Stimulated activated CD8-positive, alpha-beta memory T cell treated with anti-CD3 and anti-CD28 coated beads, Interleukin-4, amount 100 ng/mL, for 48 hours (primary cell): ENCODE results near the gene COL7A1.

Experiments used
- DNase-seq: peaks from one replicate; pipeline ENCODE4 v3.0.0-alpha.2; 2020

The COL7A1 gene

DNA sequence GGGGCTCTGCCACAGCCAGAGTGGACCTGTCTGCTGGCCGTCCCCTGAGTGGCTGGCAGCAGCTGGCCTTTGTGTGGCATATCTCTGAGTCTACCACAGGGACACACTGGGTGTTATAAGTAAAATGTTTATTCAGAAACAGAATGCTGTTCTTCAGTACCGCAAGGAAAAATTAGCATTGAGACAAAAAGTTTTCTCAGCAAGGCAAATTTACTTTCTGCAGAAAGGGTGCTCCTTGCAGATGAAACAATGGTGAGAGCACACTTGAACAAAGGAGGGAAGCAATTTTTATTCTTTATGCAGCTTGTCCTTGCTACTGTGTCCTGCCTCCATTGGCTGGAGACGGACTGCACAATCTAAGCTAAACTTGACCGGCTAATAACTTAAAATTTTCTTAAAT, 22.4 kb upstream of the COL7A1 start:
- DNase-seq, result no peak

DNA sequence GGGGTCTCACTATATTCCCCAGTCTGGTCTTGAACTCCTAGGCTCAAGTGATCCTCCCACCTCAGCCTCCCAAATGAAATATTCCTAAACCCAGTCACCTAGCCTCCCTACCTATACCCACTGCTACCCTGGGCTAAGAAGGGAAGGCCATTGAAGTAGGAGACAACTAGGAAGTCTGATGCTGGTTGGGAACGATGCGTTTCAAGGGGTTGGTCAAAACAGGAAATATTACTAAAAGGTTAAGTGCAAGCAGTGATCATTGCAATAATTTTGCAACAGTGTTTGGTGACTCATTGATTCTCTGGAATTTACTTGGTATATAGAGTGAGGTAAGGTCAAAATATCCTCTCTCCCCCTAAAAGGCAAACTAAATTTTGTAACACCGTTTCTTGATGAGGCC, 18.9 kb upstream of the COL7A1 start:
- DNase-seq, result no peak

DNA sequence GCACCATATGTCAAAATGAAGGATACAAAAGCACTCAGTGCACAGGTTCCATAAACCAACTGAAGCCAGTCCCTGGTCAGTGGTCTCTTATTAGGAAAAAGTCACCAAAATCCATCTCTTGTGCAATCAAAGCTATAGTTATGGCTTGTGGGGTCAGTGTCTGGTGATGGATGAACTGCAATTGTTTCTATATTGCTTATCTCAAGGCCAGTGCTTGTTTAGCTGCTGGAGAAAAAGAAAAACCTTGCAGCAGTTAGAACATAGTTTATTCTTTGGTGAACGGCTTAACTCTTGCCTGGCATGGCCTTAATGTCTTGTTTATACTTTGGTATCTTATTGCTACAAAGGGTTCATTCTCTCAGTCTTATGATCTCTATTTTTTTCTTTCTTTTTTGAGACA, 17.2 kb upstream of the COL7A1 start:
- no peak for DNase-seq

DNA sequence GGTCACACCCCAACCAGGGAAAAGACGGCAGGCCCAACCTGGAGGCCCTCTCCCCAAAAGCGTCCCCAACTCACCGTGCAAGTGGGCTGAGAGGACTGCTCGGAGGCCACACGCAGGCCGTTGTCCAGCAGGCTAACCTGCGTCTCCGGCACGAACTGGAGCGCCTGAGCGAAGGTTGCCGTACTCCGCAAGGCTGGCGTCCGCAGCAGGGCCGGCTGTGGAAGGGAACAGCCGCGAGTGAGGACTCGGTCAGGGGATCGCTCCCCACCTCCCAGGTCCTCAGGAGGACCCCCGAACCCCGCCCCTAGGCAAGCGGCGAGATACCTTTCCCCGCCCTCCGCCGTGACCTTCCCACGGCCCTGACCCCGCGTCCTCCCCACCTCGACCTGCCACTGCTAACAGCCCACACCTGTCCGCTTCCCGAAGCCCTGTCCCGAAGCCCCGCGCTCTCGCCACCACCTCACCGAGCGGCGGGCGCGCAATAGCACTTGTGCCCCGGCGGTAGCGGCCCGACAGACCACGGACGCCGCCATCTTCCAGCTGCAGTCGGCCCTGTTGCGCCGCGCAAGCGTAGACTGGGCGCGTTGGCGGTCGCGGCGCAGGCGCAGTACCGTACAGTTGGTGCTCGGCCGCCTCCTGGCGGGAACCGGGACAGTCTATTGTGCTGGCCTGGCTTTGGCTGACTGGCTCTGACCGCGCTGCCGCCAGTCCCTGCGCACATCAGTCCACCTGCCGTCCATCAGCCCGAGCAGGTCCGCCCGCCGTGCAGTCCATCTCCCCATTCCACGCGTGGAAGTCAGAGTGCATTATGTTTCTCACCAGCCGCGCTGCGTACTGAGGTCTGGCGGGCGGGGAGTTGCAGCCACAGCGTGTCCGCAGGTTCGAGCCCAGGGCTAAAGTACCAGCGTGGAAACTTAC, 14.2 kb upstream of the COL7A1 start, which contains the start of gene UQCRC1:
Gene UQCRC1 (minus strand): TSS at position 559 of the 918 bp plus-strand sequence. CDS start 26 bp downstream, at position 533.
- DNase-seq, result peak; percentile 93

DNA sequence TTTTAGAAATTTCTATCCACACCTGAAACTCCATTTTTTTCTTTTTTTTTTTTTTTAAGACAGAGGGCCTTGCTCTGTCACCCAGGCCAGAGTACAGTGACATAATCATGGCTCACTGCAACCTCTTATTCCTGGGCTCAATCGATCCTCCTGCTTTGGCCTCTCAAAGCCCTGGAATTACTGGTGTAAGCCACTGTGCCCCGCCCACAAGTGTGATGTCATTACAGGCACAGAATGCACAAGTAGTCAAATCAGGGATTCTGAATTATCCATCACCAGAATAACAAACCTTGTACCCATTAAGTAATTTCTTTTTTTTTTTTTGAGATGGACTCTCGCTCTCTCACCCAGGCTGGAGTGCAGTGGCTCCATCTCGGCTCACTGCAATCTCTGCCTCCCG, 12.4 kb upstream of the COL7A1 start:
- peak; percentile 56 for DNase-seq

DNA sequence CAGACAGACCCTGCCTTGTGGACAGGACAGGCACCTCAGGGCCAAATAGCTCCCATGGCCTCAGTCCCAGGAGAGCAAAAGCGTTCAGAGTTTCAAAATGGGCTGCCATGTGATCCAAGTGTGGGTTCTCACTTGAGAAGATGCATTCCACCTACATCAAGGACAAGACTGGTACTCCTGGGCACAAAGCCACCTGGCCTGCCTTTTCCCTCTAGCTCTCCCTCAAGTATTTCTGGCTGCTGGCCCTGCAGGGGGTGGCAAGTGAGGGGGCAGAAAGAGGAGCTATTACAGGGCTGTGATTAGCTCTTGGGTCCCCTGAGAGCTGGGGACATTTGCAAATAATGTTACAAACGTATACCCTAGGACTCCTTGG, 6.5 kb upstream of the COL7A1 start:
- no peak for DNase-seq

DNA sequence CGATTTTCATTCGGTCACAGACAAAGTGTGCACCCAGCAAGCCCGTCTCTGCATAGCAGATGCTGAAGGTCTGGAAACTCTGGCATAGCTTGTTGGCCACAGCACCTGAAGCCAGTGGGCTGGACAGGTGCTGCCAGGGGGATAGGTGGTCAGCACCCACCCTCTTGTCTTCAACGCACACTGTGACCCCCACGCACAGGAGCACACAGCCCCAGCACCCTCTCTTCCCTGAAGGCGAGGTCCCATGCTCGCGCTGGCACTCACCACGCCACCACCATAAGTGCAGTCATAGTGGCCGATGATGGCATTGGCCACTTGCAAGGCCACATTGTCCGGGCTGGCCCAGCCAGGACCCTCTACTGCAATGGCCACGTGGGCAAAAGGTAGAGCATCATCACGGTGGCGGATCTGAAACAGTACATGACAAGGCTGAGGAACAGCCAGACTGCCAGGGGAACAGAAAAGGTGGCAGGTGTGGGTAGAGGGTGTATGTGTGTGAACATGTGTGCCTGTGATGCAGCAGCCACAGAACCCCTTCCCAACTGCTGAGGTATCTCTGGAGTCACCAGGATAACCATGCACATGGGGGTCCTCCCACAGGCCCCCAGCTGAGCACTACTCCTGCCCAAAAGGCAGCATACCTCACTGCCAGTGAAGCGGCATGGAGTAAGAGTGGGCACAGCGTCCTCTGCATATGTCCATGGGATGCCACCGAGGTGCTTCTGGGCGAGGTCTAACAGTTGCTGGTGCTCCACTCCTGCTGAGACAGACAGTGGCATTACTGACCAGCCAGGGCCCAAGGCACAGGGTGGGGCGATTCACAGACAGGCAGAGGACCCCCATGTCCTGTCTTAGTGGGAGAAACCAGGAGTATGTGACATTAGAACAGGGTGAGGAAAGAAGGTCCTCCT, 5.8 kb upstream of the COL7A1 start:
- no peak for DNase-seq

DNA sequence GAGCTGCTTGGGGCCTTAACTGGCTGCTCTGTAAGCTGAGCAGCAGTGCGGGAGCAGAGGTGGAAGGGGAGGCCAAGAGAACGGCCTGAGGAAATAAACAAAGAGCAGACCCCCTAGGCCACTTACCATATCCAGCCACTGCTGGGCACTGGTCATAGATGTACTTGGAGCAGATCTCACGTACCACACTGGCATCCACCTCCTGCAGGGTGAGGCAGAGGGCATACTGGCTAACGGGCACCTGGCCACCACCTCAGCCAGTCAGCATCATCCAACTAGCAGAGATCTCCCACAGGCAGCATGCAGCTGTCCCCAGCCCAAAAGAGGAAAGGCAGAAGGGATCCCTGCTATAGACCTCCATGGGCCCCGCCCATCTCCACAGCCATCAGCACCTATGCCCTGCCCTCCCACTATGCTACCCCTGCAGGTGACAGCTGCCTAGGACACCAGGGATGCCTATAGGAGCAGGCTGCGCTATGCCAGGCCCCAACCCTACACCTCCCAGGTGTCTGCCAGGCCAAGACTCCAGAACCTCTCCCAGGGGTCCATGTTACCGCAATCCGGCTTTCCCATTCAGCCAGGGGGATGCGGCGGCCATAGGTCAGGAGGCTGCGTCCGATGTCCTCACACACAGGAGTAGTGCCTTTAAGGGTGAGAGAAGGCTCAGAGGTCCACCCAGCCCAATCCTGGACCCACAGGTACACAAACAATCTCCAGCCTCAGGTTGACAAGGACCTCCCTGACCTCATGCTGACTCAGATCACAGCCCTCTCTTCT, 4.6 kb upstream of the COL7A1 start:
- no peak for DNase-seq

DNA sequence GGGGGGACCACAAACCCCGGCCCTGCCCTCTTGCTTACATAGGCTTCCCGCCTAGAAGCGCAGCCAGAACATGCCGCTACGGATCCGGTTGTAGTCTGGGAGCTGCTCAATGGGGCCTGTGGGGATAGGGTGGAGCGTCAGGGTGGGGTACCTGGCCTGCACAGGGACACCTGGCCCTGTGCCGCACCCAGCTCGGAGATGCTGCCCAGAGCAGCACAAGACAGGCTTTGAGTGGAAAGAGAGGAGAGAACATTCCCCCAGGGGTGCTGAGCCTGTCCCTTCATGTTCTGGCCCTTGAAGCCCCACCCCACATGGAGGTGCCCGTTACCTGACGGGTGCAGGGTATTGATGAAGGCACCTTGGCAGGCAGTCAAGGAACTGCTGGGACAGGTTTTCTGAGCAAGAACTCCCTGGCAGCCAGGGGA, 4.0 kb upstream of the COL7A1 start:
- no peak for DNase-seq

DNA sequence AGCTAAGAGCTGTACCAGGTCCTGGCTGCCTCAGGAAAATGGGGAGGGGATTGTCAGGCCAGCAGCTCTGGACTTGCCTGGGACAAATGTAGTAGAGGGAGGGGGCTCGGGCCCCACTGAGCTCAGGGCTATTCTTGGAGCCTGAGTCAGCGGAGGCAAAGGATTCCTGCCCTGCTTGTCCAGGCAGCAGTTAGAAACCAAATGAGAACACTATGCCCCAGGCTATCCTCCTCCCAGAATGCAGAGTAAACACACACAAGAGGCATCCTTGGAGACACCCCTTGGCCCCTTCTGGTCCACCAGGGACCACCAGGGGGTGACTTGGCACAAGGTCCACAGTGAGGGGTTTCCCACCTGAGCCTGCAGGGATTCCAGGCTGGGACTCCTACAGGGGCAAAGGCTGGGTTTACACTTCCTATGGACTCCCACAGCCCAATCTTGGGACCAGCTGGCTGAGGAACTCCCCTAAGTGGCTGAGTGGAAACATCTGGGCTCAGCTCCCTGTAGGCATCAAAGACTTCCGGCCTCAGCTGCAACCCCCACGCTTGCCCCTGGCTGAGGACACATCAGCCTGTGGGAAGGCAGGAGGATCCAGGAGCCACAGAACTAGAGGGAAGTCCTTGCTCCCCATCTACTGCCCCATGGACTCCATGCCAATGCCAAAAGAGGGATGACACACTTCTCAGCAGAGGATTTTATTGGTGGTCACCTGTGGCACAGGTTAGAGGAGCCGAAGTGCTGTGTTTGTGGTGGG, 3.4 kb upstream of the COL7A1 start:
- no peak for DNase-seq

DNA sequence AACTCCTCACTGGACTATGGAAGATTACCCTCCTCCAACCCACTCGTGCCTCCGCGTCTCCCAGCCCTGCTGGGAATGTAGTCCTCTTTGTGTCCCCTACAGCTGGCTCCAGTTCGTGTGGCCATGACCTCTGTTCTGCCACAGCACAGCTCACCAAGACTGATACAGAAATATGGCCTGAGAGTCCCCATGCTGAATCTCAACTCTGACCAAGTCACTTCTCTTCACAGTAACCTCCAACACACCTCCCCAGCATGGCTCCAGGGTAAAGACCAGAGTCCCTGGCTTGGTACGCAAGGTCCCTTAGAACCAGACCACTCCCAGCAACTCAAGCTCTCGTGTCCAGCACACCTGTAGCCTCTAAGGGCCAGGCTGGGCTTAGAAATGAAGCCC, 2.3 kb upstream of the COL7A1 start:
- no peak for DNase-seq

DNA sequence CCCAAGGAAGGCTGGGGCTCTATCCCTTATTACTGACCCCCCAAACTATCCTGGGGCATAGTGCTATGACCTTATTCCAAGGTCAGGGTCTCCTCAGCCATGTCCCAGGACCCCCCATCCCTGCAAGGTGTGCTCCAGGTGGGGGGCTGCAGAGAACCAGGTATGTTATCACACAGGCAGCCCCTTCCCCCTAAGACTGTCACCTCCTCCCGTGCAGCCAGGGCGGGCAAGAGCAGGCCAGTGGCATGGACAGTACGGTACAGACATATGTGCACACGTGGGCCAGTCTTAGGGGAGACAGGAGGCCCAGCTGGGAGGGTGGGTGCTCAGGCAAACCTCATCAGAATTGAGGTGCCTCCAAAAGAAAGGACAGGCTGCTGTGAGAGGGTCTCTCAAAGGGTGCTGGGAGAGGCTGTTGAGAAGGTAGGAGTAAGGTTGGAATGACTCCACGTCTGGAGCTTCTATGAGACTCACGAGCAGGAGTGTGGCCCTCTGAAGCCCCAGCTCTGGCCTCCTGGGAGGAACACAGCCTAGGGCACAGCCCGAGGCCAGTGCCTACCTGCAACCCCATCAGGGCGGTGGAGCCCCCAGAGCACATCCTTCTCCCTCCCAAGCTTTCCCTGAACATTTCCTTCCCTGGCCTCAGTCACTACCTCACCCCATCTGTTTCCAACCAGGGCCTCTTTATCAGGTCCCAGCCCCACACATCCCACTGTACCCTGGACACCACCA, 1.7 kb upstream of the COL7A1 start:
- no peak for DNase-seq

DNA sequence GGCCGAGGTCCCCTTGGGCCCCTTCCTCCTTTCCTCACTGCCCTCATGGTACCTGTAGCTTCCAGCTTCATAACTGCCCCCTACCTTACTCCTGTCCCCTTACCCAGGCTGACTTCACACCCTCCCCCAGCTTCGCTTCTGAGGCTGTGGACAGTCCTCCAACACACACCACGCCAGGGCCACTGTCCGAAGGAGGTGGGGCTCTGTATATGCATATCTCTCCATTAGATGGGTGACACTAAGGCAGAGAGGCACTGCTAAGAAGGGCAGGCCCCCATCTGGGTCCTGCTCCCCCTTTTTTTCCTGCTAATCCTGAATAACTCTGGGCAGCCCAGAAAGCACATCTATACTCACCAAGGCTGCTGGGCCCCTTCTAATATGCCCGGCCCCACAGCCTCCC, 1.0 kb upstream of the COL7A1 start:
- DNase-seq, result no peak

DNA sequence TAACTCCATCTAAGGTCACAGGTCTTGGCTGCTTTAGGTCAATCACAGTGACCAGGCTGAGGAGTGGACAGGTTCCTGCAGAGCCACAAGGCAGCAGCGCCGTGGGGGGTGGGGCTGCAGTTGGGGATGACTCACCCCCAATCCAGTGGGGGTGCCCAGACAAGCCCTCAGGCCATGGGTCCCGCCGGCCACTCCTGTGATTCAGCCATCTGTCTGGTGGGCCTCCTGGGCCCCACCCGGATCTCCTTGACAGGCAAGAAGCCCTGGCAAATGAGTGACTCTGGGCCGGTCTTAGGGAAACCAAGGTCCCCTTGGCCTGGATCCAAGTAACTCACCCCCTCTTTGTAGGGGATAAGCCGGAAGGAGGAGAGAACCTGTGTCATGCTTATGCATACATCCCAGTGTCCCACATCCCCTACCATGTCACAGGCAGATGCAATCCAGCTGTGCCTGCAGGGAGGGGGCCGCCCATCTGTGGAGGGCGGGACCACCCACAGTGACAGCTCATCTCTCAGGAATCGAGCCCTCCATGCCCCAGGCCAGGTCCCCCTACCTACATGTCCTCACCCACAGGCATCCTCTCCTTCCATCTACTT, 495 bp upstream of the COL7A1 start:
- peak; percentile 36 for DNase-seq

DNA sequence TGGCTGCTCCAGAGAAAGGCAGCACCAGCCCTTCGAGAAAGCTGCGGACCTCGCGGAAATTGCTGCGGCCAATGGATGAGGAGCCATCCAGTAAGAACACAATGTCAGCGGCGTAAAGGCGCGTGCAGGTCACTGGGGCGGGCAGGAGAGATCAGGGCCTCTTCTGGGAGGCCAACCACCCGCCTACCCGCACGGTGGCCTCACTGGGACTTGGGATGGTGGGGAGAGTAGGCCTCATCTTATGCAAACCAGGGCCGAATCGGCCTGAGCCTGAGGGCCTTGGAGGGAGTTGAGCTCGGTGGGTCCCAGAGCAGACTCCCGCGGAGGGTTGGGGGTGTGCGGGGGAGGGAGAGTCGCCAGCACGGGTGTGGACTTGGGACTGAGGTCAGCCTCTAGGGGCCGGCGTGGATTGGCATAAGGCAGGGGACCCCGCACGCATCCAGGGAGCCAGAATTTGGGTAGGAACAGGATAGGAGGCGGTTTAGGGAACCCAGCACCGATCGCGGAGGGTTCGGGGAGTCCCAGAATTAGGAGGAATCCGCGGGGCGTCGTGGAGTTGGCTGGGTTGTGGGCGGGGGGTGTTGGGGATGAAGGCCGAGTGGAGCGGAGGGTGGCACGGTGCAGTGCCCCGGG, 596 bp downstream of the COL7A1 start:
- no peak for DNase-seq

DNA sequence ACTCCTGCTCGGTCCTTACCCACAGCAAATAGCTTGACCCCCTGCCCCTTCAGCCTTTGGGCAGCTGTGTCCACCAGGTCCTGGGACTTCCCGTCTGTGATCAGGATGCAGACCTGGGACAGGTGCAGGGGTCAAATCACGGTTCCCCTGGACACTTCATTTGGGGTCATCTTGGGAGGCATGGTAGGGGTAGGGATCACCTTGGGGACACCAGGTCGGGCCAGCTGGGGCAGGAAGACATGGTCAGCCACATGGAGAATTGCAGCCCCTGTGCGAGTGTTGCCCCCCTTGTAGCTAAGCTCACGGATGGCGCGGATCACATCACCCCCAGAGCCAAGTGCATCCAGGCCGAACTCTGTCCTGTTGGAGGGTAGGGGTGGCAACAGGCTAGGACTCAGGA, 1.8 kb downstream of the COL7A1 start:
- no peak for DNase-seq

DNA sequence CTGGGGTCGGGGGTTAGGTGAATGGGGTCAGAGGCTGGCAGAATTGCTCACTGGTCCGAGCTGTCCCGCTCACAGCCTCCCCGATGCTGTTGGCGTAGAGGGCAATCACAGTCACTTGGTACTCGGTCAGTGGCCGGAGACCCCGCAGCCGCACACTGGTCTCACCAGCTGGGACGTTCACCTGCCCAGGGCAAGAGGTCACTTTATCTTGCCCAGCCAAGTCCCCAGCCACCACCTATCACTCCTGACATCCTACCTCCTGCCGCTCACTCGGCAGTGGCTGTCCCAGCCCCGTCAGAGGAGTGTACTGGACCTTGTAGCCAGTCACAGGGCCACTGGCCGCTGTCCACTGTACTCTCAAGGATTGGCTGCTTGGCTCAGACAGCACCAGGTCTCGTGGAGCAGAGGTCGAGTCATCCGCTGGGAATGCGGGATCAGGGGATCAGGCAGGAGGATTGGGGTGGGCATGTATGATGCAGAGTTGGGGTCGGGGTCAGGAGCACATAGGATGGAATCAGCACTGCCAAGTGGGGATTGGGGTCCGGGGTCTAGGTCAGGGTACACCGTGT, 2.5 kb downstream of the COL7A1 start:
- DNase-seq, result no peak

DNA sequence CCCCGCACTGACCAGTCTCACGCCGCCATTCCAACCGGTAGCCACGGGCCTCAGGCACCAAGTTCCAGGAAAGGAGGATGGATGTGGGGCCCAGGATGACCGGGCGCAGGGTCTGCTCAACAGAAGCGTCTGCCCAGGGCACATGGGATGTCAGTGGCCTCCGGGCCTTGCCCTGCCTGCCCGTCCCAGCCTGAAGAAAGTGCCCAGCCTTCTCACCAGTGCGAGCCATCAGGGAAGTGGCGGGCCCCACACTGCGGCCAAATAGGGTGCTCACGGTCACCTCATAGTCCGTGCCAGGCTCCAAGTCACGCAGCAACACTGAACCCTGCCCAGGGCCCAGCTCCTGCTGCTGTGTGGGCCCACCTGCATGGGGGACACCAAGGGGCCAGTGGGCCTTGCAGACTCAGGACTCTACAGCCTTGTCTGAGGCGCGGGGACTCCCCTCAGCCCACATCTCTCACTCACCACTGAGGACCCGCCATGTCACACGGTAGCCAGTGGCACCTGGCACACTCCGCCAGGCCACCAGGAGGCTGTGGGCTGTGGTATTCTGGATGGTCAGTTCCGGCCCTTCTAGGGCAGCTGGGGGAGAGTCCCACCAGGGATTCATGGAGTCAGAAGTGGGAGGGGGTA, 3.1 kb downstream of the COL7A1 start:
- no peak for DNase-seq

DNA sequence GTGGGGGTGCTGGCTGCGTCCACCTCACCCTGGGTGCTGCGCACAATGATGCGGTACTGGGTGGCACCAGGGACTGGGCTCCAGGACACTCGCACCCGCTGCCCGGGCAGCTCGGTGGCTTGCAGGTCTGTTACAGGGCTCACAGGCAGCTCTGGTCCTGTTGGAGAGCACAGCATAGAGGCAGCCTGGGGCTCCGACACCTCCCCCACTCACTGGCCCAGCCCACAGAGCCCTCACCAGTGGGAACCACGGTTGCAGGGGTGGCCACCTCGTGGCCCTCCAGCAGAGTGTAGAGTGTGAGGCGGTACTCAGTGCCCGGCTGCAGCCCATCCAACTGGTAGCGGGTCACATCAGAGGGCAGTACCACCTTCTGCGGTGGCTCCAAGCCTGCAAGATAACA, 3.7 kb downstream of the COL7A1 start:
- DNase-seq, result no peak

DNA sequence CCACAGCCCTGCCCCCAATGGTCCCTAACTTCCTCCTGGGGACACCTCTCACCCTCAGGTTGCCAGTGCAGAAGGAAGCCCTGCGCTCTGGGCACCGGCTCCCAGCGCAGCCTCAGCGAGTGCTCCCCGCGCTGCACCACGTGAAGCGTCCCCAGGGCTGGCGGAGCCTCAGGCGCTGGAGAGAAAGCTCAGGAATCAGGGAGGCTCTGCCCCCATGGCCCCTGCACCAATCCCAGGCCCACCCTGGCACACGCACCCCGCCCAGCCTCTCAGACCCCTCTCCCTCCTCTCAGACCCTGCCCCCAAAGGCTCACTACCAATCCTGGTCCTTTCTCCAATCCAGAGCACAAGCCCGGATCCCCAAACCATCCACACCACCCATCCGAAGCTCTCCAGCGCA, 6.9 kb downstream of the COL7A1 start:
- no peak for DNase-seq
